DND-41 (cell line): ENCODE data around the gene CEMIP2.

Source experiments
- ATAC-seq: fragments of 200-7000 bp; cut with Tn5 transposase; 3 replicates; pipeline ENCODE4 v1.9.1; 2021; ENCODE audit warnings: low read depth; ENCODE audit not compliant: insufficient read depth
- DNase-seq: peaks from one replicate; pipeline ENCODE4 v3.0.0-alpha.2; 2020
- H2AFZ ChIP-seq: 2 replicates; pipeline ENCODE4 v1.6.0; 2012; ENCODE audit warnings: low read depth, low read length
- H3K27ac ChIP-seq: 2 replicates; pipeline ENCODE4 v1.5.1; 2012; ENCODE audit warnings: low read length, inconsistent platforms
- H3K27me3 ChIP-seq: fragments of 200-600 bp; sonication (generic); 2 replicates; pipeline ENCODE4 v1.6.0; 2012; ENCODE audit warnings: low read length, mild to moderate bottlenecking, inconsistent platforms; ENCODE audit not compliant: insufficient read depth, poor library complexity
- H3K36me3 ChIP-seq: 2 replicates; pipeline ENCODE4 v1.5.1; 2012; ENCODE audit warnings: low read length, inconsistent platforms; ENCODE audit not compliant: insufficient read depth
- H3K4me1 ChIP-seq: 2 replicates; pipeline ENCODE4 v1.5.1; 2012; ENCODE audit warnings: mild to moderate bottlenecking, low read length; ENCODE audit not compliant: insufficient read depth
- H3K4me2 ChIP-seq: 2 replicates; pipeline ENCODE4 v1.6.0; 2012; ENCODE audit warnings: mild to moderate bottlenecking, moderate library complexity, low read length, inconsistent platforms; ENCODE audit not compliant: insufficient read depth
- H3K4me3 ChIP-seq, 2 experiments: fragments of 200-600 bp in 1 of 2; shearing (Covaris generic) in 1 of 2; 2 replicates each; pipeline ENCODE4 v1.5.1; 2012 to 2016; ENCODE audit warnings: inconsistent platforms in 2 of 2, low read length in 2 of 2, mild to moderate bottlenecking in 2 of 2, low read depth in 1 of 2, moderate library complexity in 1 of 2
- H3K79me2 ChIP-seq: 2 replicates; pipeline ENCODE4 v1.6.0; 2012; ENCODE audit warnings: low read length, inconsistent platforms; ENCODE audit not compliant: insufficient read depth
- H3K9ac ChIP-seq: 2 replicates; pipeline ENCODE4 v1.6.0; 2012; ENCODE audit warnings: low read depth, mild to moderate bottlenecking, inconsistent platforms, low read length, moderate library complexity
- H3K9me3 ChIP-seq: 2 replicates; pipeline ENCODE4 v1.5.1; 2012; ENCODE audit warnings: low read length, moderate library complexity, mild to moderate bottlenecking, inconsistent platforms; ENCODE audit not compliant: insufficient read depth, severe bottlenecking
- H4K20me1 ChIP-seq: 2 replicates; pipeline ENCODE4 v1.6.0; 2012; ENCODE audit warnings: low read length; ENCODE audit not compliant: insufficient read depth
- EZH2 ChIP-seq: IDR thresholded peaks from 3 replicates; pipeline ENCODE4 v1.6.1; 2012; ENCODE audit warnings: borderline replicate concordance, low read depth, mild to moderate bottlenecking, moderate library complexity, low read length, inconsistent platforms; ENCODE audit not compliant: severe bottlenecking
- TF ChIP-seq, protein P1 (sequence below): IDR thresholded peaks from 2 replicates; pipeline ENCODE4 v1.5.1; 2012; ENCODE audit warnings: borderline replicate concordance, low read length, moderate library complexity, mild to moderate bottlenecking; ENCODE audit not compliant: poor library complexity, severe bottlenecking; ENCODE audit errors: extremely low read depth

CEMIP2 gene

DNA sequence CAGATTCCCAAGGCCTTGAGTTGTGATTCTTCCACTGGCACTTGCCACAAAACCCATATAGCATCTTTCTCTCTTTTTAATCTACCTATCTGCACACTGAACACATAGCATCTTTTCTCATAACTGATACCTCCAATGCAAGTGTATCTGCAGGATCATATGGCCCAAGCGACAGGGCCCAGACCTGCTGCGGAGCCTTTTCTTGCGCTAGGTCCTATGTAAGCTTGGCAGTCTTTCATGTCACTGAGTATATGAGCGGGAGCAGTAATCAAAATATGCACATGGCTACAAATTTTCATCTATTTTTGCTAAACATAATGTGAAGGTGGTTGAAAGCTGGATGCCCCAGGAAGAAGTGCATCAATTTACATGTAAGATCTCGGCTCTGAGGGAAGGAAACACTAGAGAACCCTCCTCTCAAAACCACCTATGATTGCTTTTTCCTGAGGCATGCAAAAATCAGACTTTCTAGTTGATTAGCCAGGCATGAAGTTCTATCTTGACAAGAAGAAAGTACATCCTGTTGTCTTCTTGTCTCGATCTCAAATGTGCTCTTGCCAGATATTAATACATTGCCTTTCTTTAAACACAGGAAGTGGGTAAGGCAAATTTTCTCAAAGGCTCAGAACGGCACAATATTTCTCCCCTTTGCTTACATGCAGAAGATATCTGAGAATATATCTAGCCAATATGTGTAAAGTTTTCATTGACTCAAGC, 26.9 kb upstream of the CEMIP2 start:
- no peaks in the 10 kb centered on the region for H4K20me1 ChIP-seq
- peak overlapping the region; percentile 57 for H3K4me2 ChIP-seq
- H3K9ac ChIP-seq: peak overlapping the region; percentile 40
- H3K27ac ChIP-seq: peak overlapping the region; percentile 85
- peak; percentile 44 for DNase-seq
- H3K79me2 ChIP-seq: no peaks in the 10 kb centered on the region
- peak; percentile 94 for ATAC-seq
- H3K4me1 ChIP-seq: peaks cover 31% of the 10 kb centered on the region
- H3K9me3 ChIP-seq: no peaks in the 10 kb centered on the region
- H3K4me3 ChIP-seq: peak overlapping the region in 1 of 2 experiments; percentile 38; a peak in 2 of 4 replicates
- H2AFZ ChIP-seq: peak overlapping the region; percentile 68
- H3K36me3 ChIP-seq: no peaks in the 10 kb centered on the region
- H3K27me3 ChIP-seq: no peaks in the 10 kb centered on the region
- TF ChIP-seq, protein P1, sequence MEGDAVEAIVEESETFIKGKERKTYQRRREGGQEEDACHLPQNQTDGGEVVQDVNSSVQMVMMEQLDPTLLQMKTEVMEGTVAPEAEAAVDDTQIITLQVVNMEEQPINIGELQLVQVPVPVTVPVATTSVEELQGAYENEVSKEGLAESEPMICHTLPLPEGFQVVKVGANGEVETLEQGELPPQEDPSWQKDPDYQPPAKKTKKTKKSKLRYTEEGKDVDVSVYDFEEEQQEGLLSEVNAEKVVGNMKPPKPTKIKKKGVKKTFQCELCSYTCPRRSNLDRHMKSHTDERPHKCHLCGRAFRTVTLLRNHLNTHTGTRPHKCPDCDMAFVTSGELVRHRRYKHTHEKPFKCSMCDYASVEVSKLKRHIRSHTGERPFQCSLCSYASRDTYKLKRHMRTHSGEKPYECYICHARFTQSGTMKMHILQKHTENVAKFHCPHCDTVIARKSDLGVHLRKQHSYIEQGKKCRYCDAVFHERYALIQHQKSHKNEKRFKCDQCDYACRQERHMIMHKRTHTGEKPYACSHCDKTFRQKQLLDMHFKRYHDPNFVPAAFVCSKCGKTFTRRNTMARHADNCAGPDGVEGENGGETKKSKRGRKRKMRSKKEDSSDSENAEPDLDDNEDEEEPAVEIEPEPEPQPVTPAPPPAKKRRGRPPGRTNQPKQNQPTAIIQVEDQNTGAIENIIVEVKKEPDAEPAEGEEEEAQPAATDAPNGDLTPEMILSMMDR: no peak

DNA sequence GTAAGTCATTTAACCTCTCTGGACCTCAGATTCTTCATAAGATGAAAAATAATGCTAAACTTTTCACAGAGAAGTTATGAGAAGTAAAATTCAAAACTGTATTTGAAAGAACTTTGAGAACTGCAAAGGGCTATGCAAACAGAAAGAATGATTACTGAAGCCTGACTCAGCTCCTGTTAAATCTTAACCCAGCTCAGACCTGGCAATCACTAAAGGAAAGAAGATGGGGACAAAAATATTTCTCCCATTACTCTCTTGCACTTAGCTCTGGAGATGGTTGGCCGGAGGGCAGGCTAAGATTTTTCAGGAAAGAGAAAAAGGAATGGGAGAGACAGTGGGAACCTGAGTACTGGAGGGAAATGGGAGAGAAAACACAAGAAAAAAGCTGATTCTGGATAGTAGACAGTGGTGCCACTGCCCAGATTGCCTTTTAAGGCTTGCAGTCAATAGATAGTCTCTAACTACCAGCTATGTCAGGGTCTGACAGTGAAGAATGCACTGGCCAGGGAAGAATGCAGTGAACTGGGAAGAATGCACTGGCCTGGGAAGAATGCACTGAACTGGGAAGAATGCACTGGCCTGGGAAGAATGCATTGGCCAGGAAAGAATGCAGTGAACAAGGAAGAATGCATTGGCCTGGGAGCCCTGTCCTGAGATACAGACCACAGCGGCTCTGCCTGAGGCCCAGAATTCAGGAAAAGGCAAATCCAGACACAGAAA, 25.2 kb upstream of the CEMIP2 start:
- DNase-seq: no peak
- Histone ChIP-seq H3K4me2 (no peak overlapping the region), H3K27me3 (no peaks in the 10 kb centered on the region), H3K27ac (0 out of 2 replicates have a peak overlapping the region, but pooled peaks have one; percentile 85), H2AFZ (no peak overlapping the region), H3K4me1 (peaks cover 31% of the 10 kb centered on the region), H3K4me3 (no peak overlapping the region), H3K9ac (no peak overlapping the region), H4K20me1 (no peaks in the 10 kb centered on the region), H3K36me3 (no peaks in the 10 kb centered on the region), H3K9me3 (no peaks in the 10 kb centered on the region), H3K79me2 (no peaks in the 10 kb centered on the region)
- ATAC-seq: no peak
- TF ChIP-seq EZH2: no peak
- TF ChIP-seq, protein P1: no peak

DNA sequence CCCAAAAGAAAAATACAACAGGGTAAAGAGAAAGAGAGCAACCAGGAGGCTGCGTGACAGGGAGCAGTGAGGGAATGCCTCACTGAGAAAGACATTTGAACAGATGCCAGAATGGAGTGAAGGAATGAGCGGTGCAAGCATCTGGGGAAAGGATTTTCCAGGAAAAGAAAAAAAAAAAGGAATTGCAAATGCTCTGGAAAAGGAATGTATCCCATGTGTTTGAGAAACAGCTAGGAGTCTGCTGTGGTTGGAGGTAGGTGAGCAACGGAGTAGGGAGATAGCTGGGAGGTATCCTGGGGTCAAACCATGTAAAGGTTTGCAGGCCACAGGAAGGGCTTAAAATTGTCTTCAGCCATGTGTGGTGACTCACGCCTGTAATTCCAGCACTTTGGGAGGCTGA, 23.6 kb upstream of the CEMIP2 start:
- no peaks in the 10 kb centered on the region for H4K20me1 ChIP-seq
- no peaks in the 10 kb centered on the region for H3K27me3 ChIP-seq
- TF ChIP-seq, protein P1: no peak
- no peak for TF ChIP-seq EZH2
- H3K9ac ChIP-seq: no peak overlapping the region
- no peak overlapping the region for H3K4me3 ChIP-seq
- DNase-seq: no peak
- no peak for ATAC-seq
- H3K4me2 ChIP-seq: no peak overlapping the region
- H3K9me3 ChIP-seq: no peaks in the 10 kb centered on the region
- no peak overlapping the region for H2AFZ ChIP-seq
- no peaks in the 10 kb centered on the region for H3K36me3 ChIP-seq
- peaks cover 31% of the 10 kb centered on the region for H3K4me1 ChIP-seq
- H3K79me2 ChIP-seq: no peaks in the 10 kb centered on the region
- H3K27ac ChIP-seq: no peak overlapping the region
